ENCODE results near the gene SLC34A3. TPM values are rescaled to one million over a fixed set of nuclear protein-coding genes. Genes with fewer than 3 reads are reported as not detected.

Gene SLC34A3
- total RNA-seq, 1 experiment from 2014 or later = 0.13 TPM

DNA sequence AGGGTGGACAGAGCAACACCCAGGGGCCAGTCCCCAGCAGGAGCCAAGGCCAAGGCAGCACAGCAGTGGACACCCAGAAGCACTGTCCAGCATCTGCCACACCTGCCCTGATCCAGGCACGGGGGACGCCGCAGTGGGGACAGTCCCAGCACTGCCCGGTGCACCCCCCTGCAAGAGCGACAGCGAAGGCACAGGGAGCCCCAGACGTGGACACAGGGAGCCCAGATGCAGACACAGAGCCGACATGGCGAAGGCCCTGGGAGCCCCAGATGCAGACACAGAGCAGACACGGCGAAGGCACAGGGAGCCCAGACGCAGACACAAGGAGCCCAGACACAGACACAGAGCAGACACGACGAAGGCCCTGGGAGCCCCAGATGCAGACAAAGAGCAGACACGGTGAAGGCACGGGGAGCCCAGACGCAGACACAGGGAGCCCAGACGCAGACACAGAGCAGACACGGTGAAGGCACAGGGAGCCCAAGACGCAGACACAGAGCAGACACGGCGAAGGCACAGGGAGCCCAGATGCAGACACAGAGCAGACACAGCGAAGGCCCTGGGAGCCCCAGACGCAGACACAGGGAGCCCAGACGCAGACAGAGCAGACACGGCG lies 46.6 kb upstream of the SLC34A3 start:
- Mint-ChIP-seq H3K9me3 (no peaks in the 10 kb centered on the region), H3K27me3 (ENCODE audit: low read depth) (no peaks in the 10 kb centered on the region; the same call in 1 of the 2 replicates), H3K4me1 (peaks cover 14% of the 10 kb centered on the region), H3K36me3 (peaks cover 9% of the 10 kb centered on the region), H3K4me3 (no peak overlapping the region), H3K27ac (no peak overlapping the region)
- ChIA-PET CTCF (no interaction called here), POLR2A (no interaction called here)
- TF ChIP-seq, protein P1, sequence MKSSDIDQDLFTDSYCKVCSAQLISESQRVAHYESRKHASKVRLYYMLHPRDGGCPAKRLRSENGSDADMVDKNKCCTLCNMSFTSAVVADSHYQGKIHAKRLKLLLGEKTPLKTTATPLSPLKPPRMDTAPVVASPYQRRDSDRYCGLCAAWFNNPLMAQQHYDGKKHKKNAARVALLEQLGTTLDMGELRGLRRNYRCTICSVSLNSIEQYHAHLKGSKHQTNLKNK (CRISPR knock-in tag; IDR thresholded peaks at IDR 0.05) = no peak
- TF ChIP-seq, protein P2, sequence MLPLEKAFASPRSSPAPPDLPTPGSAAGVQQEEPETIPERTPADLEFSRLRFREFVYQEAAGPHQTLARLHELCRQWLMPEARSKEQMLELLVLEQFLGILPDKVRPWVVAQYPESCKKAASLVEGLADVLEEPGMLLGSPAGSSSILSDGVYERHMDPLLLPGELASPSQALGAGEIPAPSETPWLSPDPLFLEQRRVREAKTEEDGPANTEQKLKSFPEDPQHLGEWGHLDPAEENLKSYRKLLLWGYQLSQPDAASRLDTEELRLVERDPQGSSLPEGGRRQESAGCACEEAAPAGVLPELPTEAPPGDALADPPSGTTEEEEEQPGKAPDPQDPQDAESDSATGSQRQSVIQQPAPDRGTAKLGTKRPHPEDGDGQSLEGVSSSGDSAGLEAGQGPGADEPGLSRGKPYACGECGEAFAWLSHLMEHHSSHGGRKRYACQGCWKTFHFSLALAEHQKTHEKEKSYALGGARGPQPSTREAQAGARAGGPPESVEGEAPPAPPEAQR (CRISPR knock-in tag; IDR thresholded peaks at IDR 0.05) = no peak
- TF ChIP-seq ZNF671 (CRISPR knock-in tag; IDR thresholded peaks at IDR 0.05) = no peak
- TF ChIP-seq ZNF263 (CRISPR knock-in tag; IDR thresholded peaks at IDR 0.05; ENCODE audit: low read depth) = no peak
- no peak for TF ChIP-seq SP1 (CRISPR knock-in tag; conservative IDR thresholded peaks at IDR 0.05)
- TF ChIP-seq GRHL2 (CRISPR knock-in tag; IDR thresholded peaks at IDR 0.05; ENCODE audit: insufficient replicate concordance, severe bottlenecking) = no peak
- TF ChIP-seq, protein P3, sequence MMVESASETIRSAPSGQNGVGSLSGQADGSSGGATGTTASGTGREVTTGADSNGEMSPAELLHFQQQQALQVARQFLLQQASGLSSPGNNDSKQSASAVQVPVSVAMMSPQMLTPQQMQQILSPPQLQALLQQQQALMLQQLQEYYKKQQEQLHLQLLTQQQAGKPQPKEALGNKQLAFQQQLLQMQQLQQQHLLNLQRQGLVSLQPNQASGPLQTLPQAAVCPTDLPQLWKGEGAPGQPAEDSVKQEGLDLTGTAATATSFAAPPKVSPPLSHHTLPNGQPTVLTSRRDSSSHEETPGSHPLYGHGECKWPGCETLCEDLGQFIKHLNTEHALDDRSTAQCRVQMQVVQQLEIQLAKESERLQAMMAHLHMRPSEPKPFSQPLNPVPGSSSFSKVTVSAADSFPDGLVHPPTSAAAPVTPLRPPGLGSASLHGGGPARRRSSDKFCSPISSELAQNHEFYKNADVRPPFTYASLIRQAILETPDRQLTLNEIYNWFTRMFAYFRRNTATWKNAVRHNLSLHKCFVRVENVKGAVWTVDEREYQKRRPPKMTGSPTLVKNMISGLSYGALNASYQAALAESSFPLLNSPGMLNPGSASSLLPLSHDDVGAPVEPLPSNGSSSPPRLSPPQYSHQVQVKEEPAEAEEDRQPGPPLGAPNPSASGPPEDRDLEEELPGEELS (CRISPR knock-in tag; IDR thresholded peaks at IDR 0.05) = no peak
- ATAC-seq = no peak
- DNase-seq (ENCODE audit: low spot score) = no peak

DNA sequence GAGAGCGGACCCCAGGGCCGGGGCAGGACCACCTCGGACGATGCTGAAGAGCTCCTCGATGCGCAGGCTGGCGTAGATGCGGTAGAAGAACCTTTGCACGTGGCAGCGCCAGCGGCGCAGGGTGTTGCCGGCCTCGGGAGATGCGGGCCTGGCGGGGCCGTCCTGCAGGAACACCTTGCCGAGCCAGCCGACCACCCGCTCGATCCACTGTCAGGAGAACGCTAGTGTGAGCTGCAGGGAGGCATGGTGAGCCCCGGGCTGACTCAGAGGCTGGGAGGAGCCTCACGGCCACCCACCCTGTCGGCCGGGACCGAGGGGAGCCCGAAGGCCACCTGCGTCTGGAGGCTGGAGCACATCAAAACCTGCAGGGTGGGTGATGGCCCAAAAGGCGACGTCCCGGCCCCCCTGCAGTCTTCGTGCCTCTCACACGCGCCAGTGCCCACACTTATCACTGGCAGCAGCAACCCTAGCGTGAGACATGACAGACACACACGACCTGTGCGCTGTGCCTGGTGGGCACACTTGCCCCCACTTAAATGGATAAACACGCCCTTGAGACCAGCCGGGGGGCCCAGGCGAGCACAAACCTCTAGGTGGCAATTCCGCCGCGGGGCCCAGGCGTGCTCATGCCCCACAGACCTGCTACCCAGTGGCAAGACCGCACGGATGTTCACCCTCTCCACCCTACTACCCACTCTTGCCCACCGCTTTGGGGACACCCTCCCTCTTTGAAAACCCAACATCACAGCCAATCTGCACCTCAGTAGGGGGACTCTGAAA lies 45.6 kb upstream of the SLC34A3 start:
- H3K4me3 Mint-ChIP-seq = no peak overlapping the region

More for the DNA sequence above, 45.6 kb upstream of the SLC34A3 start:
- Mint-ChIP-seq H3K27me3 (ENCODE audit: low read depth) (no peaks in the 10 kb centered on the region; the same call in 1 of the 2 replicates), H3K27ac (no peak overlapping the region), H3K4me1 (peaks cover 20% of the 10 kb centered on the region), H3K9me3 (no peaks in the 10 kb centered on the region), H3K36me3 (peaks cover 9% of the 10 kb centered on the region)
- CTCF ChIA-PET = no interaction called here
- TF ChIP-seq, protein P4, sequence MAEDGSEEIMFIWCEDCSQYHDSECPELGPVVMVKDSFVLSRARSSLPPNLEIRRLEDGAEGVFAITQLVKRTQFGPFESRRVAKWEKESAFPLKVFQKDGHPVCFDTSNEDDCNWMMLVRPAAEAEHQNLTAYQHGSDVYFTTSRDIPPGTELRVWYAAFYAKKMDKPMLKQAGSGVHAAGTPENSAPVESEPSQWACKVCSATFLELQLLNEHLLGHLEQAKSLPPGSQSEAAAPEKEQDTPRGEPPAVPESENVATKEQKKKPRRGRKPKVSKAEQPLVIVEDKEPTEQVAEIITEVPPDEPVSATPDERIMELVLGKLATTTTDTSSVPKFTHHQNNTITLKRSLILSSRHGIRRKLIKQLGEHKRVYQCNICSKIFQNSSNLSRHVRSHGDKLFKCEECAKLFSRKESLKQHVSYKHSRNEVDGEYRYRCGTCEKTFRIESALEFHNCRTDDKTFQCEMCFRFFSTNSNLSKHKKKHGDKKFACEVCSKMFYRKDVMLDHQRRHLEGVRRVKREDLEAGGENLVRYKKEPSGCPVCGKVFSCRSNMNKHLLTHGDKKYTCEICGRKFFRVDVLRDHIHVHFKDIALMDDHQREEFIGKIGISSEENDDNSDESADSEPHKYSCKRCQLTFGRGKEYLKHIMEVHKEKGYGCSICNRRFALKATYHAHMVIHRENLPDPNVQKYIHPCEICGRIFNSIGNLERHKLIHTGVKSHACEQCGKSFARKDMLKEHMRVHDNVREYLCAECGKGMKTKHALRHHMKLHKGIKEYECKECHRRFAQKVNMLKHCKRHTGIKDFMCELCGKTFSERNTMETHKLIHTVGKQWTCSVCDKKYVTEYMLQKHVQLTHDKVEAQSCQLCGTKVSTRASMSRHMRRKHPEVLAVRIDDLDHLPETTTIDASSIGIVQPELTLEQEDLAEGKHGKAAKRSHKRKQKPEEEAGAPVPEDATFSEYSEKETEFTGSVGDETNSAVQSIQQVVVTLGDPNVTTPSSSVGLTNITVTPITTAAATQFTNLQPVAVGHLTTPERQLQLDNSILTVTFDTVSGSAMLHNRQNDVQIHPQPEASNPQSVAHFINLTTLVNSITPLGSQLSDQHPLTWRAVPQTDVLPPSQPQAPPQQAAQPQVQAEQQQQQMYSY (CRISPR knock-in tag; IDR thresholded peaks at IDR 0.05) = no peak
- TF ChIP-seq, protein P5, sequence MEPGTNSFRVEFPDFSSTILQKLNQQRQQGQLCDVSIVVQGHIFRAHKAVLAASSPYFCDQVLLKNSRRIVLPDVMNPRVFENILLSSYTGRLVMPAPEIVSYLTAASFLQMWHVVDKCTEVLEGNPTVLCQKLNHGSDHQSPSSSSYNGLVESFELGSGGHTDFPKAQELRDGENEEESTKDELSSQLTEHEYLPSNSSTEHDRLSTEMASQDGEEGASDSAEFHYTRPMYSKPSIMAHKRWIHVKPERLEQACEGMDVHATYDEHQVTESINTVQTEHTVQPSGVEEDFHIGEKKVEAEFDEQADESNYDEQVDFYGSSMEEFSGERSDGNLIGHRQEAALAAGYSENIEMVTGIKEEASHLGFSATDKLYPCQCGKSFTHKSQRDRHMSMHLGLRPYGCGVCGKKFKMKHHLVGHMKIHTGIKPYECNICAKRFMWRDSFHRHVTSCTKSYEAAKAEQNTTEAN (CRISPR knock-in tag; IDR thresholded peaks at IDR 0.05) = no peak
- TF ChIP-seq FOXP1 (CRISPR knock-in tag; IDR thresholded peaks at IDR 0.05; ENCODE audit: borderline replicate concordance) (no peak), FOXJ3 (CRISPR knock-in tag; IDR thresholded peaks at IDR 0.05; ENCODE audit: borderline replicate concordance) (no peak), ATF1 (CRISPR knock-in tag; IDR thresholded peaks at IDR 0.05) (no peak), TEAD1 (CRISPR knock-in tag; IDR thresholded peaks at IDR 0.05) (no peak)
- TF ChIP-seq, protein P6, sequence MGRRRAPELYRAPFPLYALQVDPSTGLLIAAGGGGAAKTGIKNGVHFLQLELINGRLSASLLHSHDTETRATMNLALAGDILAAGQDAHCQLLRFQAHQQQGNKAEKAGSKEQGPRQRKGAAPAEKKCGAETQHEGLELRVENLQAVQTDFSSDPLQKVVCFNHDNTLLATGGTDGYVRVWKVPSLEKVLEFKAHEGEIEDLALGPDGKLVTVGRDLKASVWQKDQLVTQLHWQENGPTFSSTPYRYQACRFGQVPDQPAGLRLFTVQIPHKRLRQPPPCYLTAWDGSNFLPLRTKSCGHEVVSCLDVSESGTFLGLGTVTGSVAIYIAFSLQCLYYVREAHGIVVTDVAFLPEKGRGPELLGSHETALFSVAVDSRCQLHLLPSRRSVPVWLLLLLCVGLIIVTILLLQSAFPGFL (CRISPR knock-in tag; IDR thresholded peaks at IDR 0.05; ENCODE audit: borderline replicate concordance) = no peak
- TF ChIP-seq, protein P7, sequence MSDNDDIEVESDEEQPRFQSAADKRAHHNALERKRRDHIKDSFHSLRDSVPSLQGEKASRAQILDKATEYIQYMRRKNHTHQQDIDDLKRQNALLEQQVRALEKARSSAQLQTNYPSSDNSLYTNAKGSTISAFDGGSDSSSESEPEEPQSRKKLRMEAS (CRISPR knock-in tag; IDR thresholded peaks at IDR 0.05) = no peak
- POLR2A ChIA-PET = no interaction called here
- DNase-seq (ENCODE audit: low spot score) (no peak), ATAC-seq (no peak)

All from WTC11 (cell line).